ENCODE results near the gene FFAR3. TPM values are rescaled to one million over a fixed set of nuclear protein-coding genes. Genes with fewer than 3 reads are reported as not detected.
"Not testable (repeated sequence)": the region's sequence is repeated elsewhere in the genome, so short reads cannot be mapped to it uniquely, and the experiment has no call there.

The FFAR3 gene
- total RNA-seq, 2 donors from 2014 or later = not detected

DNA sequence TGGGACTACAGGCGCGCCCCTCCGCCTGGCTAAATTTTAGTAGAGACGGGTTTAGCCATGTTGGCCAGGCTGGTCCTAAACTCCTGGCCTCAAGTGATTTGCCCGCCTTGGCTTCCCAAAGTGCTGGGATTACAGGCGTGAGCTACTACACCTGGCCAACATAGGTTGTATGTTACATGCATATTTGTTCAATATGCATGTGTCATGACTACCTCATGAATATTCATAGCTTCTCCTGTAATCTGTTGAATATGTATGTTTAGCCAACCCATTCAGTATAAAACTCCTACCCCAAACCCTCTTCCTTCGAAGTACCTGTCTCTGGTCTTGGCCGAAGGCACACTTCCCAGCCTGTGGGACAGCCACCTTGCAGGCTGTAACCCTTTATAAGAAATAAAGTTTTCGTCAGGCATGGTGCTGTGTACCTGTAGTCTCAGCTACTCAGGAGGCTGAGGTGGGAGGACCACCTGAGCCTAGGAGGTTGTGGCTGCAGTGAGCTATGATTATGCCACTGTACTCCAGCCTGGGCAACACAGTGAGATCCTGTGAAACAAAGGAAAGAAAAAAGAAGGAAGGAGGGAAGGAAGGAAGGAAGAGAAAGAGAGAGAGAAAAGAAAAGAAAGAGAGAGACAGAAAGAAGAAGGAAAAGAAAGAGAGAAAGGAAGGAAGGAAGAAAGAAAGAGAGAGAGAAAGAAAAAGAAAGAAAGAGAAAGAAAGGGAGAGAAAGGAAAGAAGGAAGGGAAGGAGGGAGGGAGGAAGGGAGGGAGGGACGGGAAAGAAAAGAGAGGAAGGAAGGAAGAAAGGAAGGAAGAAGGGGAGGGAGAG, 41.9 kb downstream of the FFAR3 start:
- H3K27me3 ChIP-seq = no peaks in the 10 kb centered on the region
- peaks cover 15% of the 10 kb centered on the region for H3K4me1 ChIP-seq
- H3K27ac ChIP-seq = no peak overlapping the region
- H3K4me3 ChIP-seq = no peak overlapping the region
- WGBS, 2 donors = 89 to 90% methylated on average over 10 of the region's 10 CpGs
- DNase-seq (no peak), ATAC-seq (no peak)
- no peaks in the 10 kb centered on the region for H3K36me3 ChIP-seq (replicated peaks in 1 of 2; ENCODE audit: insufficient read depth in 1 of 2, low read depth in 2 of 2)
- H3K9me3 ChIP-seq = no peaks in the 10 kb centered on the region
- TF ChIP-seq, protein P1, sequence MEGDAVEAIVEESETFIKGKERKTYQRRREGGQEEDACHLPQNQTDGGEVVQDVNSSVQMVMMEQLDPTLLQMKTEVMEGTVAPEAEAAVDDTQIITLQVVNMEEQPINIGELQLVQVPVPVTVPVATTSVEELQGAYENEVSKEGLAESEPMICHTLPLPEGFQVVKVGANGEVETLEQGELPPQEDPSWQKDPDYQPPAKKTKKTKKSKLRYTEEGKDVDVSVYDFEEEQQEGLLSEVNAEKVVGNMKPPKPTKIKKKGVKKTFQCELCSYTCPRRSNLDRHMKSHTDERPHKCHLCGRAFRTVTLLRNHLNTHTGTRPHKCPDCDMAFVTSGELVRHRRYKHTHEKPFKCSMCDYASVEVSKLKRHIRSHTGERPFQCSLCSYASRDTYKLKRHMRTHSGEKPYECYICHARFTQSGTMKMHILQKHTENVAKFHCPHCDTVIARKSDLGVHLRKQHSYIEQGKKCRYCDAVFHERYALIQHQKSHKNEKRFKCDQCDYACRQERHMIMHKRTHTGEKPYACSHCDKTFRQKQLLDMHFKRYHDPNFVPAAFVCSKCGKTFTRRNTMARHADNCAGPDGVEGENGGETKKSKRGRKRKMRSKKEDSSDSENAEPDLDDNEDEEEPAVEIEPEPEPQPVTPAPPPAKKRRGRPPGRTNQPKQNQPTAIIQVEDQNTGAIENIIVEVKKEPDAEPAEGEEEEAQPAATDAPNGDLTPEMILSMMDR (IDR thresholded peaks at IDR 0.05) = no peak
- TF ChIP-seq POLR2A (IDR thresholded peaks at IDR 0.05) = no peak
- intact Hi-C loops (cut with DNase I) = no loop called here

- Histone ChIP-seq H3K9me3 (no peaks in the 10 kb centered on the region), H3K27me3 (no peaks in the 10 kb centered on the region), H3K27ac (no peak overlapping the region), H3K36me3 (replicated peaks in 1 of 2; ENCODE audit: insufficient read depth in 1 of 2, low read depth in 2 of 2) (no peaks in the 10 kb centered on the region), H3K4me1 (peaks cover 9% of the 10 kb centered on the region), H3K4me3 (no peak overlapping the region)
- ATAC-seq (no peak), DNase-seq (no peak)
- TF ChIP-seq, protein P1 (IDR thresholded peaks at IDR 0.05) = no peak
- no peak for TF ChIP-seq POLR2A (IDR thresholded peaks at IDR 0.05)
- intact Hi-C loops (cut with DNase I) = no loop called here
- WGBS, 2 donors = 83 to 93% methylated on average over 7 of the region's 7 CpGs
Measured at GRCh38 chr19:35400773-35401100, 42.5 kb downstream of the FFAR3 start.

DNA sequence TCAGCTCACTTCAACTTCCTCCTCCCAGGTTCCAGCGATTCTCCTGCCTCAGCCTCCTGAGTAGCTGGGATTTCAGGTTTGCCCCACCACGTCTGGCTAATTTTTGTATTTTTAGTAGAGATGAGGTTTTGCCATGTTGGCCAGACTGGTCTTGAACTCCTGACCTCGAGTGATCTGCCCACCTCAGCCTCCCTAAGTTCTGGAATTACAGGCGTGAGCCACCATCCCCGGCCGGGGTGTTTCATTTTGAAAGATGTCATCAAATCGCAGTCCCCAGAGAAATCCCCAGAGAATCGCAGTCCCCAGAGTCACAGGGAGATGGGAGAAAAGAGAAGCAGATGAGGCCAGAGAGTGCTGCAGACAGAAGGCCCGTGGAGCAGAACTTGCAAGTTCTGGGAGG, 43.2 kb downstream of the FFAR3 start:
- DNase-seq; H3K36me3 ChIP-seq (replicated peaks in 1 of 2; ENCODE audit: insufficient read depth in 1 of 2, low read depth in 2 of 2); H3K27ac ChIP-seq; H3K4me1 ChIP-seq; intact Hi-C loops (cut with DNase I); ATAC-seq; H3K27me3 ChIP-seq; H3K9me3 ChIP-seq; H3K4me3 ChIP-seq: not testable (repeated sequence)
- 88 to 90% methylated on average over 9 of the region's 9 CpGs for WGBS, 2 donors

- peak in 1 of 4 donors; percentile 15 for DNase-seq
- ATAC-seq = no peak
- WGBS, 2 donors = 82 to 89% methylated on average over 5 to 8 of the region's 8 CpGs
- Histone ChIP-seq H3K4me1 (no peaks in the 10 kb centered on the region), H3K9me3 (no peaks in the 10 kb centered on the region), H3K36me3 (replicated peaks in 1 of 2; ENCODE audit: insufficient read depth in 1 of 2, low read depth in 2 of 2) (no peaks in the 10 kb centered on the region), H3K4me3 (no peak overlapping the region), H3K27ac (no peak overlapping the region), H3K27me3 (no peaks in the 10 kb centered on the region)
- intact Hi-C loops (cut with DNase I) = no loop called here
- TF ChIP-seq, protein P1 (IDR thresholded peaks at IDR 0.05) = no peak
- TF ChIP-seq POLR2A (IDR thresholded peaks at IDR 0.05) = no peak
Measured at GRCh38 chr19:35403116-35403760, 45.0 kb downstream of the FFAR3 start.

- Histone ChIP-seq H3K9me3 (no peaks in the 10 kb centered on the region), H3K36me3 (replicated peaks in 1 of 2; ENCODE audit: insufficient read depth in 1 of 2, low read depth in 2 of 2) (no peaks in the 10 kb centered on the region), H3K4me3 (no peak overlapping the region), H3K27ac (no peak overlapping the region), H3K4me1 (no peaks in the 10 kb centered on the region), H3K27me3 (no peaks in the 10 kb centered on the region)
- TF ChIP-seq, protein P1 (IDR thresholded peaks at IDR 0.05) = no peak
- no peak for TF ChIP-seq POLR2A (IDR thresholded peaks at IDR 0.05)
- intact Hi-C loops (cut with DNase I) = no loop called here
- WGBS, 2 donors = 79 to 80% methylated on average over 10 to 11 of the region's 11 CpGs
- ATAC-seq (no peak), DNase-seq (peak in 2 of 4 donors; percentile 40 to 53)
Measured at GRCh38 chr19:35404879-35405622, 46.8 kb downstream of the FFAR3 start.

All from body of pancreas (tissue), 4 donors.